ENCODE results near the gene ST3GAL3. TPM values are rescaled to one million over a fixed set of nuclear protein-coding genes. Genes with fewer than 3 reads are reported as not detected.
A peak's percentile ranks its signal among the peaks of the same experiment; 100 is the strongest.

Gene ST3GAL3
- total and polyA plus RNA-seq, 7 donors, result 22.2 to 53.2 (median 44.5) TPM

DNA sequence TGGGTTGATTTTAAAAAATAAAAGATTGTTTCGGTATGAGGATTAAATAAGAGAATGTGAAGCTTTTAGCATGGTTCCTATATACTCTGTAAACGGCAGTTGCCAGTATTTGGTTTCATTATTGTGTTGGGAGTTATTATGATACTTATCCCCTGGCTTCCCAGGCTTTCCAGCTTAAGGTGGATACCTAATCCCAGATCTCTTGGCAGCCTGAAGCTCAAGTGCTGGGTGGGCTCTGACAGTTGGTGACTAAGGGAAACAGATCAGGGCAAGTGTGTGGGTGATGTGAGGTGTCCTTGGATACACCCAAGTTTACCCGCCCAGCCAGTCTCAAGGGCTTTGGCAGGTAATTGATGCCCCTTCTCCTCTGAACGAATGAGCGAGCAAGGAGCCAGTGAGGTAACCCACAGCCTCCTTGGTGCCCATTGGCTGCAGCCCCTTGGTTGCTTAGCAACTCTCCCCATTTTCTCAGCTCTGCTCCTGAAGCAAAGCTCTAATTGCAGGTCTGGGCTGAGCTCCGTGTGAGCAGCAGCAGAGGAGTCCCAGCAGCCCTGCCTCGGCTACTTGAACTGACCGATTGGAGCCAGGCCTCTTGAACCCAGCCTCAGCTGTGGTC, 245.5 kb downstream of the ST3GAL3 start:
- TF ChIP-seq, protein P1, sequence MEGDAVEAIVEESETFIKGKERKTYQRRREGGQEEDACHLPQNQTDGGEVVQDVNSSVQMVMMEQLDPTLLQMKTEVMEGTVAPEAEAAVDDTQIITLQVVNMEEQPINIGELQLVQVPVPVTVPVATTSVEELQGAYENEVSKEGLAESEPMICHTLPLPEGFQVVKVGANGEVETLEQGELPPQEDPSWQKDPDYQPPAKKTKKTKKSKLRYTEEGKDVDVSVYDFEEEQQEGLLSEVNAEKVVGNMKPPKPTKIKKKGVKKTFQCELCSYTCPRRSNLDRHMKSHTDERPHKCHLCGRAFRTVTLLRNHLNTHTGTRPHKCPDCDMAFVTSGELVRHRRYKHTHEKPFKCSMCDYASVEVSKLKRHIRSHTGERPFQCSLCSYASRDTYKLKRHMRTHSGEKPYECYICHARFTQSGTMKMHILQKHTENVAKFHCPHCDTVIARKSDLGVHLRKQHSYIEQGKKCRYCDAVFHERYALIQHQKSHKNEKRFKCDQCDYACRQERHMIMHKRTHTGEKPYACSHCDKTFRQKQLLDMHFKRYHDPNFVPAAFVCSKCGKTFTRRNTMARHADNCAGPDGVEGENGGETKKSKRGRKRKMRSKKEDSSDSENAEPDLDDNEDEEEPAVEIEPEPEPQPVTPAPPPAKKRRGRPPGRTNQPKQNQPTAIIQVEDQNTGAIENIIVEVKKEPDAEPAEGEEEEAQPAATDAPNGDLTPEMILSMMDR (IDR thresholded peaks at IDR 0.05), result no peak
- DNase-seq (no peak), ATAC-seq (no peak)
- Histone ChIP-seq H3K4me1 (peaks cover 72% of the 10 kb centered on the region), H3K27me3 (ENCODE audit: insufficient read depth in 3 of 3, low read length in 2 of 3) (no peaks in the 10 kb centered on the region), H3K9me3 (no peaks in the 10 kb centered on the region), H3K36me3 (ENCODE audit: insufficient read depth in 1 of 2, low read depth in 1 of 2) (peaks cover 0 to 52% of the 10 kb centered on the region in 2 donors), H3K4me3 (peak overlapping the region; percentile 27), H3K27ac (peak overlapping the region; percentile 99)
- intact Hi-C loops (cut with DNase I), result no loop called here
- WGBS, 3 donors, result 38 to 60% (median 45%) methylated on average over 8 of the region's 8 CpGs

- ATAC-seq (no peak), DNase-seq (no peak)
- H3K9me3 ChIP-seq, result no peaks in the 10 kb centered on the region
- peaks cover 0 to 57% of the 10 kb centered on the region in 2 donors for H3K36me3 ChIP-seq (ENCODE audit: insufficient read depth in 1 of 2, low read depth in 1 of 2)
- TF ChIP-seq, protein P1 (IDR thresholded peaks at IDR 0.05), result no peak
- WGBS, 3 donors, result 61 to 73% (median 64%) methylated on average over 3 of the region's 3 CpGs
- no peaks in the 10 kb centered on the region for H3K27me3 ChIP-seq (ENCODE audit: insufficient read depth in 3 of 3, low read length in 2 of 3)
- H3K4me1 ChIP-seq, result peaks cover 67% of the 10 kb centered on the region
- intact Hi-C loops (cut with DNase I), result no loop called here
- no peak overlapping the region for H3K27ac ChIP-seq
- H3K4me3 ChIP-seq, result peak overlapping the region; percentile 27
These were observed 246.0 kb downstream of the ST3GAL3 start for GRCh38 chr1:43953361-43953760.

- H3K27ac ChIP-seq, result peak overlapping the region; percentile 44
- H3K4me3 ChIP-seq, result no peak overlapping the region
- DNase-seq (no peak), ATAC-seq (no peak)
- peaks cover 60% of the 10 kb centered on the region for H3K4me1 ChIP-seq
- H3K36me3 ChIP-seq (ENCODE audit: insufficient read depth in 1 of 2, low read depth in 1 of 2), result peaks cover 0 to 64% of the 10 kb centered on the region in 2 donors
- intact Hi-C loops (cut with DNase I), result no loop called here
- TF ChIP-seq, protein P1 (IDR thresholded peaks at IDR 0.05), result no peak
- no peaks in the 10 kb centered on the region for H3K27me3 ChIP-seq (ENCODE audit: insufficient read depth in 3 of 3, low read length in 2 of 3)
- H3K9me3 ChIP-seq, result no peaks in the 10 kb centered on the region
- 72 to 81% (median 73%) methylated on average over 5 of the region's 5 CpGs for WGBS, 3 donors
These were observed 246.7 kb downstream of the ST3GAL3 start for GRCh38 chr1:43954036-43954435.

GRCh38 chr1:43956234-43956633, 248.9 kb downstream of the ST3GAL3 start:
- H3K27me3 ChIP-seq (ENCODE audit: insufficient read depth in 3 of 3, low read length in 2 of 3), result no peaks in the 10 kb centered on the region
- peaks cover 38% of the 10 kb centered on the region for H3K4me1 ChIP-seq
- TF ChIP-seq, protein P1 (IDR thresholded peaks at IDR 0.05), result no peak
- no peak for DNase-seq
- intact Hi-C loops (cut with DNase I), result no loop called here
- ATAC-seq, result no peak
- peaks cover 0 to 67% of the 10 kb centered on the region in 2 donors for H3K36me3 ChIP-seq (ENCODE audit: insufficient read depth in 1 of 2, low read depth in 1 of 2)
- WGBS, 3 donors, result 91 to 95% (median 92%) methylated on average over 8 of the region's 8 CpGs
- H3K9me3 ChIP-seq, result no peaks in the 10 kb centered on the region
- H3K27ac ChIP-seq, result no peak overlapping the region
- no peak overlapping the region for H3K4me3 ChIP-seq

Measured in psoas muscle (tissue), 8 donors.